ENCODE results near the gene SLC25A52.

GRCh38 chr18:31798399-31798798, 37.7 kb upstream of the SLC25A52 start:
- TF ChIP-seq CTCF (IDR thresholded peaks at IDR 0.05; ENCODE audit: low read length) (no peak), EZH2 (optimal IDR thresholded peaks at IDR 0.05; ENCODE audit: low read depth, low read length) (no peak)

Data from MM.1S (cell line).